Activated CD4-positive, CD25-positive, alpha-beta regulatory T cell treated with anti-CD3 and anti-CD28 coated beads, Interleukin-2, amount 50 U/mL, for 72 hours (primary cell): ENCODE results near the gene ASGR1.
"Not testable (repeated sequence)": the region's sequence is repeated elsewhere in the genome, so short reads cannot be mapped to it uniquely, and the experiment has no call there.

Source experiments
- DNase-seq: peaks from one replicate; pipeline ENCODE4 v3.0.0; 2021

The ASGR1 gene

DNA sequence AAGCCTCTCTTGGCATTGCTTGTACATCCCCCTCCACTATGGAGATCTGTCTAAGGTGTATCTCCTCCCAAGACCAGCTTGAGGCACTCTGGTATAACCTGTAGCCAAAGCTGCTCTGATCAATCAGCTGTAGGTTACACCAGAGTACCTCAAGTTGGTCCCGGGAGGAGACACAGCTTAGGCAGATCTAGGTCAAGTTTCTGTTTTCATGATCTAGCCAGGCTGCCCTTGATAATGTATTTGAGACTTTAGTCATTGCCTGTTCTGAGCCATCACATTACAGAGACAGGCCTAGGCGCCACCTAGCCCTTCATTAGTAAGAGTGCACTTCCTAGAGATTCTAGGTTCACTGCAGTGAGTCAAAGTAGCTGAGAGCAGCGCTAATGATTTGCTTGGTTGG lies 31.4 kb downstream of the ASGR1 start:
- no peak for DNase-seq

DNA sequence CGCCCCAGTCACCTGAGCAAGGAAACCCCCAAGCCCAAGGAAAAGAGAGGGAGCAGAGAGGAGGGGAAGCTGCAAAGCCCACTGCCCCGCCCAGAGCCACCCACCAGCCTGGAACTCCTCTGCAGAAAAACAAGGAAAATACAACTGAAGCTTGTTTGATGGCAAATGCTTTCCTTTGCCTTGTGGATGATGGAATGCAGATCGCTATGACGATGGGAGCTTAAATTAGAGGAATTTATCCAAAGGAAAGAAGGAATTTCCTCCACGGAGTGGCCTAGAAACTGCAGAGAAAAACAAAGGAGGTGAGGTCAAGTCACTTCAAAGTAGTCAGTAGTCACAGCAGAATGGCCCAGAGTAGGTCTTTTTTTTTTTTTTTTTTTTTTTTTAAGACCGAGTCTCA lies 33.1 kb downstream of the ASGR1 start:
- DNase-seq = no peak

DNA sequence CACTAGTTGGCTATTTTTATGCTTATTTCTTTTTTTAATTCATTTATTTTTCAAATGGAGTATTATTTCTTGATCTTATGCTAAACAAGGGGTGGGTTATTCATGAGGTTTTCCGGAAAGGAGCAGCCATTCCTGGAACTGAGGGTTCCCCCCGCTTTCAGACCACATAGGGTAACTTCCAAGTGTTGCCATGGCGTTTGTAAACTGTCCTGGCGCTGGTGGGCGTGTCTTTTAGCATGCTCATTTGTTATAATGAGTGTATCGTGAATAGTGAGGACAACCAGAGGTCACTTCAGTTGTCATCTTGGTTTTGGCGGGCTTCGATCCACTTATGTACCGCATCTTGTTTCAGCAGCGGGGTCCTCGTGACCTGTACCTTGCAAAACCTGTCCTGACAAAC lies 35.0 kb downstream of the ASGR1 start:
- no peak for DNase-seq

DNA sequence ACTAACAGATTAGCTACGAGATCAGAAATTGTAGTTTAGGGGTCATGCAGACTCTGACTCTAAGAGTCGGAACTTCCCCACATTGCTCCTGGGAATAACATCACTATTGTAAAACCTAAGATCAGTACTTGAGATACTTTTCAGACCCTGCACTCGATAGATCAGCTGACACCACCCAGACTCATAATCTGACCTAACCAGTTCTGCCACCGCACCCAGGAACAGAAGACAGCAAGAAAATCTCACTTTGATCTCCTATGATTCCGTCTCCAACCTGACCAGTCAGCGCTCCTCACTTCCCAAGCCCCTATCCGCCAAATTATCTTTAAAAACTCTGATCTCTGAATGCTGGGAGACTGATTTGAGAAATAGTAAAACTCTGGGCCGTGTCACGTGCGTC lies 37.3 kb downstream of the ASGR1 start:
- no peak for DNase-seq

DNA sequence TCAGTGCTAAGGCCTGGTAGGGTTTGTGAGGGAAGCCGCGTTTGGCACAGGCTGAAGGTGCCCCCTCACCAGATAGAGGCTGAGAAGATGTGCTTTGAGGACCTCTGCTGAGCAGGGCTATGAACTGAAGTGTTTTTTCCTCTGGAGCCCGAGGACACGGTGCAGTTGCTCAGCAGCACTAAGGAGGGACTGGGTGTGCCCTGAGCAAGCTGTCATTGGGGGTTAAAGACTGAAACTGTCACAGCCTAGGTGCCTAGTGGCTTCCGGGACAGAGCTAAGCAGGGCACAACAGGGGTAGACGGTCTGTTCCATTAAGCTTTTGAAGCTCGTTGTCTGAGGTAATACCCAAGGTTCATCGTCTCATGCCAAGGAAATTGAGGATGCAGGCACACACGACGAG lies 39.8 kb downstream of the ASGR1 start:
- no peak for DNase-seq

DNA sequence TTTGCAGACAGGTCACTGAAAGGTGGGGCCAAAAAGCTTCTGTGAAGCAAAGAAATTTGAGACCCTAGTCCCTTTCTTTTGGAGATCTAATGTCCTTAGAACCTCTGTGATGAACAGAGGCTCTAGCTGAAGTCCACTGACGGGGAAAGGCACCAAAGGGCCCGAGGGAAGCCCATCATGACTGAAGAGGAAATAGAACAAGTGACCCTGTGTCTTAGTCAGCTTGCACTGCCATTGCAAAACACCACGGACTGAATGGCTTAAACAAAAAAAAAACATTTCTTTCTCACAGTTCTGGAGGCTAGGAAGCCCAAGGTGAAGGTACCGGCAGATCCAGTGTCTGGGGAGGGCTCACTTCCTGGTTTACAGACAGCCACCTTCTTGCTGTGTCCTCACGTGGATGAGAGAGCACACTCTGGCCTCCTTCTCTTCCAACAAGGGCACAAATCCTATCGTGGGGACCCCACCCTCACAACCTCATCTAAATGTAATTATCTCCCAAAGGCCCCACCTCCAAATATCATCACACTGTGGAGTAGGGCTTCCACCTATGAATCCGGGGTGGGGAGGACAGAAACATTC lies 40.3 kb downstream of the ASGR1 start:
- no peak for DNase-seq

DNA sequence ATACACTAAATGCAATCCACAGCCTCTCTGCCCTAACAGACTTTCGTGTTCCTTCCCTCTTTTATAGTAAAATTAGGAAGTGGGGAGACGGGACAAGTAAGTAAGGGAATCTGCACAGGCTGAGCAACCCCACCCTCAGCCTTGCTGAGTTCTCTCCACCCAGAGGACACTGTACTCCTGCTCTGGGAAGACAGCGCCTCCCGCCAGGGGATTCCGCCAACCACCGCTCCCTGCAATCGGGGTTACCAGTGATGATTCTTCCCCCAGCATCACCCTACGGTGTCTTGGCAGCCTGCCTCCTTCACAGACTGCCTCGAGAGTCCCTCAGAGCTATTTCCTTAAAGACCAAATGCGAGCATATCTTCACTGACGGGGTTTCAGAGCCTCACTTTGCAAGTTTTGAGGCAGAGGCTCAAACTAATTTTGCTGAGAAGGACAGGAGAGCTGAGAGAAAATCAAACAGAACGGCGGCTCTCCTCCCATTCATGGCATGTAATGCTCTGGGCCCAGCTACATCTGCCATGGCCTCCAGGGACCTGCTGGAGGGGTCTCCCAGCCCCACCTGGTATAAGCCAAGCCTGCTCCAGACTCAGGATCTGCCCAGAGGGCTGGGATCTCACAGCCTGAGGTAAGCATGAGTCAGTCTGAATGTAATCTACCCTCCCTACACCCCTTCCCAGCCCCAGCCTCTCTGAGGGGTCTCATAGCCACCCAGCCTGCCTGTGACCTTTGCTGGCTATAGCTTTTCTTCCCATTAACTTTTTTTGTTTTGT lies 41.8 kb downstream of the ASGR1 start:
- no peak for DNase-seq

DNA sequence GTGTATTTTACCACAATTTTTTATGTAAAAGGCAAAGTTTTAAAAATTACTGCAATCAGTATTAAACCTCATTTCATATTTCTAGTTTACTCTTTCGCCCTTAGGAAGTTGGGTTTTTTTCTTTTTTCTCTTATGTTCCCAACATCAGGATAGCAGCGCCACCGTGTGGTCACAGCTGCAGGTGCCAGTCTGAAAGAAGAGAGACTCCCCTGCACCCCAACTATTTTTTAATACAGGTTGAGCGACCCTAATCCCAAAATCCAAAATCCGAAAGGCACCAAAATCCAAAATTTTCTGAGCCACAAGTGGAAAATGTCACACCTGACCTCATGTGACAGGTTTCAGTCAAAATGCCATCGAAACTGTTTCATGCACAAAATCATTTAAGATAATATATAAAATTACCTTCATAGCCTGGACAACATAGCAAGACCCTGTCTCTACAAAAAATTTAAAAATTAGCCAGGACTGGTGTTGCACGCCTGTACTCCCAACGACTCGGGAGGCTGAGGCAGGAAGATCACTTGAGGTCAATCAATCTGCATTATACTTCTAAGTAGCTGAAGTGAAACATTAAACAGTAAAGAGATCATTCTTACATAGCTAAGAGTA lies 42.8 kb downstream of the ASGR1 start:
- peak; percentile 81 for DNase-seq

DNA sequence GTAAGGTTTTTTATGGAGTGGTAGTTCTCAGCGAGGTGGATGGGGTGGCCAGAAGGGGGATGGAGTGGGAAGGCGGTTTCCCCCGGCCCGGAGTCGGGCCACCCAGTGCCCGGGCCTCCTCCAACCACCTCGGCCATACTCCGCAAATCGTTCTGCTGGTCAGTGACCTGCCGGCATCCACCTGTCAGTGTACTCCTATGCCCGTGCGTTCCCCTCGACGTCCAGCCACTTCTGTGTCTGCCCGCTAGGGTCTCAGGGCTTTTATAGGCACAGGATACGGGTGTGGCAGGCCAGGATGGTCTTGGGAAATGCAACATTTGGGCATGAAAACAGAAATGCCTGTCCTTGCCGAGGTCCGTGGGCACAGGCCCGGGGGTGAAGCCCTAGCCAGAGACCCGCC lies 45.3 kb downstream of the ASGR1 start:
- no peak for DNase-seq

DNA sequence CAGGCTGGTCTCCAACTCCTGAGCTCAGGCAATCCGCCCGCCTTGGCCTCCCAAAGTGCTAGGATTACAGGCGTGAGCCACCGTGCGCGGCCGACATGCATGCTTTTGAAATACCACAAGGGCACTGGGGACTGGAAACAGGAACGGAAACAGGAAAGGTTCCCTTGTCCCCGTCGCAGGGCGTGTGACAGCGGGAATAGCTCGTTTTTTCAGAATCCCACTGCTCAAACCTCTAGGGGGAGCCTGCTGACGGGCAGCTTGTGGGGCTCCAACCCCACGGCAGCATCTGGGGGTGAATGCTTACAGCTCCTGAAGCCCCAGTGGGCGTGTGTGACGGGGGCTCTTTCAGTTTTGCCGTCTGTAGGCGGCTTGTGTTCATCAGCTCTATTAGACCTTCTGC lies 45.7 kb downstream of the ASGR1 start:
- no peak for DNase-seq

DNA sequence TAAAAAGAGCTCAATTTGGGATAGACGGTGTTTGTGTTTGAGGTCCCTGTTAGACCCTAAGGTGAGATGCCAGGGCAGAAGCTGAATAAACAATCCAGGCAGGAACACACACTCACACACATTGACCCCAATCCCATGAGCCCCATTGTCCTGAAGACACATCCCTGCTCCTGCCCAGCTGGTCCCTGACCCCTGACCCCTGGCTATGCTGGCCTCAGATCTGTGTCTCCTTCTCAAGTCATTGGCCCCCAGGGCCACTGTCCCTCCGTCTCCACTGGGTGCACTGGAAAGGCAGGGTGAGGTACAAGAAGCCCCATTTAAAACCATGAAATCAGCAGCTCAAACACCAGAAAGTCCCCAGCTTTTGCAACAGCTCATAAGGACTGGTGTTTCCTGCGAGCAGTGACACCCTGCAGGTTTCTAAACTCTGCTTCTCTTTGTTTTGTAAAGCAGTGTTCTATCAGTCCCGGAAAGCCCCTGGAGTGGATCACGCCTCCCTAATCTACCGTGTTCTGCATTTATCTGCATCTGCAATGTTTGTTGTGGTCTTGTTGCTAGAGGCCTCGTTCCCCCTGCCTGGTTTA lies 46.6 kb downstream of the ASGR1 start:
- DNase-seq = peak; percentile 46

DNA sequence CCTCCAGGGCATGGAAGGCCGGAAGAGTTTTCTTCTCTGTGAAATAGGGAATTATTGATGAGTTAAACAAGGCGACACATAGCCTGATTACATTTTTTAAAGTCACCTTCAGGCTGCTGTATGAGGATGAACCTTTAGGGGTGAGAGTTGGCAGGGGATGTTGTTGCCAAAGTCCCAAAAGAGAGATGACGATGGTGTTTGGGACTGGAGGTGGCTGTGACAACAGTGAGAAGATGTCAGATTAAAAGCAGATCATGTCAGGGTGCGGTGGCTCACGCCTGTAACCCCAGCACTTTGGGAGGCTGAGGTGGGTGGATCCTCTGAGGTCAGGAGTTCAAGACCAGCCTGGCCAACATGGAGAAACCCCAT lies 47.8 kb downstream of the ASGR1 start:
- DNase-seq = no peak

DNA sequence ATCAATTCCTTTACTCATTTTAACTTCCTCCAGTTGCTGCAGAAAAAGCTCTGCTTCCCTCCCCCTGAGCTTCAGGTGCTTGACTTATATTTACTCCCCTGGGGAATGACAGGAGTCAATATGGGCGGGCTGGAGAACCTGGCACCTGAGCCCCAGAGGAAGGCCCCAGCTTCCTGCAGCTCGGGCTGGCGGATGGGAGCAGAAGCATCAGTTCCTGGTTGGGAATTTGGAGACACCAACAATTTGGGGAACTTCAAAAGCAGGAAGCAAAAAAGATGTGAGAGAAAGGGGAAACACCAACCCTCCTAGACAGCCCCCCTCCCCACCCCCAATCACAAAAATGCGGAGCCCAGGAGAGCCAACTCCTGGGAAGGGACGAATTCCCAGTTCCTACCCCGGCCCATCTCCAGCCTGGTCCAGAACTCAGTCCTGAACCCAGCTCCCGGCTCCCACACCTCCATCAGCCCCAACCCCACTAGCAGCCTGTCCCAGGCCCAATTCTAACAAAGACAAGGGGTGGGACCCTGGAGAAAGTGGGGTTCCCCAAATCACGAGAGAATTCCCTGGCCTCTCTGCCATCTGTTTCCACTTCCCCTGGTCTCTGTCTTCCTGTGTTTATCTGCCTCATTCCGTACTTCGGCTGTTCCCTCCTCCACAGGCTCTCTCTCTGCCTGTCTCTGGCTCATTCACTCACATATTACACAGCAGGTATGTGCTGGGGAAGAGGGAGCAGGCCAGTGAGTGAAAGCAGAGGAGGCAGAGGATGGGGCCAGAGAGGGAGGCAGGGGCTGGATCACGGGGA lies 48.3 kb downstream of the ASGR1 start:
- no peak for DNase-seq

DNA sequence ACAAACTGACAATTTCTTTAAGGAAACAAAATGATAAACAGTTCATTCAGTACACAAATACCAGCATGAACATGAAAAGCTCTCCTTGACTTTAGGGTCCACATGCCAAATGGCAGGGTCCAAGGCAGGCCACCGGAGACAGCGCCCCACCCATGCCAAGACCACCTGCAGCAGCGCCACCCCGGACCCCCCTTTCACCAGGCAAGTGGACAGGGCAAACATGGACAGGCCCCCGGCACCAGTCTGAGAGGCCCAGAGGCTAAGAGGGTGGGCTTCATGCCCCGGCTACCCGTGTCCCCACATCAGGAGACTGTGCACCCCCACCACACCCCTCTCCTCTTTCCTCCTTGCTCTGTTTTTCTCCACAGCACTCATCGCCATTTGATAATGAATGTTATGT lies 49.9 kb downstream of the ASGR1 start:
- no peak for DNase-seq

DNA sequence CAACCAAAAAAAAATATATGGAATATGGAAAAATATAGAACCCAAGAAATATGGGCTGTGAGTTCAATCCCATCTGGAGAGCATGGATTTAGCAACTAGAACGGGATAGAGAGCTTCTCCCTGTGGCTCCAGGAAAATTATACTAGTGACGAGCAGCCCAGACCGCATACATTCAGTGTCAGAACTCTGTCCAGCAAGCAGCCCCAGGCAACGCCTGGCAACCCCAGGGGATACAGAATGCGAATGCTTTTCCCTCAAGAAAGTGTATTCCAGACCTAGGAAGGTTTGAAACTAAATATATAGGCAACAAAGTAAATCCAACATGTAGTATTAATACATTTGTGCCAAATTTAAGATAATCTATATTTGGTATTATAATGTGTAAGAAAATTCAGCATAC lies 51.0 kb downstream of the ASGR1 start:
- no peak for DNase-seq

DNA sequence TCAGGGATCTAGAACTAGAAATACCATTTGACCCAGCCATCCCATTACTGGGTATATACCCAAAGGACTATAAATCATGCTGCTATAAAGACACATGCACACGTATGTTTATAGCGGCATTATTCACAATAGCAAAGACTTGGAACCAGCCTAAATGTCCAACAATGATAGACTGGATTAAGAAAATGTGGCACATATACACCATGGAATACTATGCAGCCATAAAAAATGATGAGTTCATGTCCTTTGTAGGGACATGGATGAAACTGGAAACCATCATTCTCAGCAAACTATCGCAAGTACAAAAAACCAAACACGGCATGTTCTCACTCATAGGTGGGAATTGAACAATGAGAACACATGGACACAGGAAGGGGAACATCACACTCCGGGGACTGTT lies 51.7 kb downstream of the ASGR1 start:
- DNase-seq = not testable (repeated sequence)

DNA sequence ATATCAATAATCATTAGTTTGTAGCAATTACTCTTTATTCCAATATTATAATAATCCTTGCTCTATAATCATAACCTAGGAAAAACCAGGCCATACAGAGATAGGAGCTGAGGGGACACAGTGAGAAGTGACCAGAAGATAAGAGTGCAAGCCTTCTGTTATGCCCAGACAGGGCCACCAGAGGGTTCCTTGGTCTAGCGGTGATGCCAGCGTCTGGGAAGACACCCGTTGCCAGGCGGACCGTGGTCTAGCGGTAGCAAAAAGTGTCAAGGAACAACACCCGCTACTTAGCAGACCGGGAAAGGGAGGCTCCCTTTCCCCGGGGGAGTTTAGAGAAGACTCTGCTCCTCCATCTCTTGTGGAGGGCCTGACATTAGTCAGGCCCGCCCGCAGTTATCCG lies 52.8 kb downstream of the ASGR1 start:
- not testable (repeated sequence) for DNase-seq

DNA sequence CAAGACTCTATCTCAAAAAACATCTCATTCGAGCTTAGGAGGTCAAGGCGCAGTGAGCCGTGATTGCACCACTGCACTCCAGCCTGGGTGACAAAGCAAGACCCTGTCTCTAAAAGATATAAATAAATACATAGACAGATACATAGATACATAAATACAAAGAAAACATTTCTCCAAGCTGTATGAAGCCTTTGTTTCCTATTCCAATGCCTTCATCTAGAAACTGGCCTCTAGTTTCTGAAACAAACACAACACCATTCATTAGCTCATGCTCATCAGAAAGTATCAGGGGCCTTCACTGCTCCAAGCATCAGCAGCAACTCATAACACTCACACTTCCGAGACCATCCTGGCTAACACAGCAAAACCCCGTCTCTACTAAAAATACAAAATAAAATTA lies 54.2 kb downstream of the ASGR1 start:
- no peak for DNase-seq

DNA sequence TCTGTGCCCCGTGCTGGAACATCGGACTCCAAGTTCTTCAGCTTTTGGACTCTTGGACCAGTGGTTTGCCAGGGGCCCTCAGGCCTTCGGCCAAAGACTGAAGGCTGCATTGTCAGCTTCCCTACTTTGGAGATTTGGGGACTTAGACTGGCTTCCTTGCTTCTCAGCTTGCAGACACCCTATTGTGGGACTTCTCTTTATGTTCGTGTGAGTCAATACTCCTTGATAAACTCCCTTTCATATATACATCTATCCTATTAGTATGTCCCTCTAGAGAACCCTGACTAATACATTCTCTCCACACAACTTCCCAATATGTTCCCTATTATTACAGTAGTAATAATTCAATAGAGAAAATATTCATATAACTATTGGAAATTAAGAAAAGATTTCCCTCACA lies 55.3 kb downstream of the ASGR1 start:
- no peak for DNase-seq
